ENCODE data around the gene PNLDC1. TPM values are rescaled to one million over a fixed set of nuclear protein-coding genes. Genes with fewer than 3 reads are reported as not detected.
A peak's percentile ranks its signal among the peaks of the same experiment; 100 is the strongest.
"Not testable (repeated sequence)": the region's sequence is repeated elsewhere in the genome, so short reads cannot be mapped to it uniquely, and the experiment has no call there.

PNLDC1 gene
- total RNA-seq, 2 donors from 2014 or later: not detected

GRCh38 chr6:159844737-159845645 lies 44.9 kb downstream of the PNLDC1 start:
- 76 to 80% methylated on average over 8 to 13 of the region's 13 CpGs for WGBS, 2 experiments (ENCODE audit: insufficient coverage in 1 of 2, insufficient read length in 1 of 2)
- Mint-ChIP-seq H3K4me1 (no peaks in the 10 kb centered on the region), H3K27ac (no peak overlapping the region), H3K36me3 (ENCODE audit: low read depth) (no peaks in the 10 kb centered on the region), H3K9me3 (peaks cover 31% of the 10 kb centered on the region), H3K4me3 (no peak overlapping the region), H3K27me3 (ENCODE audit: insufficient read depth) (no peaks in the 10 kb centered on the region)
- Histone ChIP-seq H3K9me3 (ENCODE audit: control insufficient read depth, low read length) (peaks cover 17% of the 10 kb centered on the region), H3K4me1 (ENCODE audit: control insufficient read depth, insufficient read depth, low read length) (no peaks in the 10 kb centered on the region), H3K27ac (ENCODE audit: low read depth, low read length) (no peak overlapping the region), H3K9ac (ENCODE audit: extremely low read depth, low read length, poor library complexity, severe bottlenecking) (no peak overlapping the region), H3K27me3 (ENCODE audit: control insufficient read depth, insufficient read depth, low read length, poor library complexity, severe bottlenecking) (no peaks in the 10 kb centered on the region), H3K36me3 (ENCODE audit: control insufficient read depth, insufficient read depth, low read length) (no peaks in the 10 kb centered on the region), H3K4me3 (ENCODE audit: low read length) (no peak overlapping the region)
- TF ChIP-seq, protein P1, sequence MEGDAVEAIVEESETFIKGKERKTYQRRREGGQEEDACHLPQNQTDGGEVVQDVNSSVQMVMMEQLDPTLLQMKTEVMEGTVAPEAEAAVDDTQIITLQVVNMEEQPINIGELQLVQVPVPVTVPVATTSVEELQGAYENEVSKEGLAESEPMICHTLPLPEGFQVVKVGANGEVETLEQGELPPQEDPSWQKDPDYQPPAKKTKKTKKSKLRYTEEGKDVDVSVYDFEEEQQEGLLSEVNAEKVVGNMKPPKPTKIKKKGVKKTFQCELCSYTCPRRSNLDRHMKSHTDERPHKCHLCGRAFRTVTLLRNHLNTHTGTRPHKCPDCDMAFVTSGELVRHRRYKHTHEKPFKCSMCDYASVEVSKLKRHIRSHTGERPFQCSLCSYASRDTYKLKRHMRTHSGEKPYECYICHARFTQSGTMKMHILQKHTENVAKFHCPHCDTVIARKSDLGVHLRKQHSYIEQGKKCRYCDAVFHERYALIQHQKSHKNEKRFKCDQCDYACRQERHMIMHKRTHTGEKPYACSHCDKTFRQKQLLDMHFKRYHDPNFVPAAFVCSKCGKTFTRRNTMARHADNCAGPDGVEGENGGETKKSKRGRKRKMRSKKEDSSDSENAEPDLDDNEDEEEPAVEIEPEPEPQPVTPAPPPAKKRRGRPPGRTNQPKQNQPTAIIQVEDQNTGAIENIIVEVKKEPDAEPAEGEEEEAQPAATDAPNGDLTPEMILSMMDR (conservative IDR thresholded peaks at IDR 0.05): no peak
- no peak for DNase-seq

DNA sequence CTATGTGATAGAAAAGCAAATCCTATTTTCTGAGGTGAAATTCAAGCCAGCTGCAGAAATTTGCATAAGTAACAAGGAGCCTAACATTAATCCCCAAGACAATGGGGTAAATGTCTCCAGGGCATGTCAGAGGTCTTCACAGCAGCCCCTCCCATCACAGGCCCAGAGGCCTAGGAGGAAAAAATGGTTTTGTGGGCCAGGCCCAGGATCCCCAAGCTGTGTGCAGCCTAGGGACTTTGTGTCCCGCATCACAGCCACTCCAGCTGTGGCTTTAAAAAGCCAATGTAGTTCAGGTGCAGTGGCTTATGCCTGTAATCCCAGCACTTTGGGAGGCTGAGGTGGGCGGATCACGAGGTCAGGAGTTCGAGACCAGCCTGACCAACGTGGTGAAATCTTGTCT lies 48.5 kb downstream of the PNLDC1 start:
- H3K4me1 Mint-ChIP-seq: not testable (repeated sequence)

DNA sequence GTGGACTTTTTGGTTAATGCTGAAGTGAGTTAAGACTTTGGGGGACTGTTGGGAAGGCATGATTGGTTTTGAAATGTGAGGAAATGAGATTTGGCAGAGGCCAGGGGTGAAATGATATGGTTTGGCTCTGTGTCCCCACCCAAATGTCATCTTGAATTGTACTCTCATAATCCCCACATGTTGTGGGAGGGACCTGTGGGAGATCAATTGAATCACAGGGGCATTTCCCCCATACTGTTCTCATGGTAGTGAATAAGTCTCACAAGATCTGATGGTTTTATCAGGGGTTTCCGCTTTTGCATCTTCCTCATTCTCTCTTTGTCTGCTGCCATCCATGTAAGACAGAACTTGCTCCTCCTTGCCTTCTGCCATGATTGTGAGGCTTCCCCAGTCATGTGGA lies 49.8 kb downstream of the PNLDC1 start:
- H3K4me3 Mint-ChIP-seq; H3K27ac ChIP-seq (ENCODE audit: low read depth, low read length); H3K36me3 Mint-ChIP-seq (ENCODE audit: low read depth); H3K4me3 ChIP-seq (ENCODE audit: low read length); DNase-seq; H3K4me1 ChIP-seq (ENCODE audit: control insufficient read depth, insufficient read depth, low read length); H3K27me3 Mint-ChIP-seq (ENCODE audit: insufficient read depth); H3K4me1 Mint-ChIP-seq; H3K9ac ChIP-seq (ENCODE audit: extremely low read depth, low read length, poor library complexity, severe bottlenecking); H3K27ac Mint-ChIP-seq; H3K36me3 ChIP-seq (ENCODE audit: control insufficient read depth, insufficient read depth, low read length); H3K27me3 ChIP-seq (ENCODE audit: control insufficient read depth, insufficient read depth, low read length, poor library complexity, severe bottlenecking): not testable (repeated sequence)
- 93 to 100% methylated on average over 1 of the region's 1 CpG for WGBS, 2 experiments (ENCODE audit: insufficient coverage in 1 of 2, insufficient read length in 1 of 2)
- peaks cover 19% of the 10 kb centered on the region for H3K9me3 ChIP-seq (ENCODE audit: control insufficient read depth, low read length)
- H3K9me3 Mint-ChIP-seq: peaks cover 32% of the 10 kb centered on the region

More for the DNA sequence above, 48.5 kb downstream of the PNLDC1 start:
- H3K27ac ChIP-seq (ENCODE audit: low read depth, low read length); DNase-seq; H3K36me3 ChIP-seq (ENCODE audit: control insufficient read depth, insufficient read depth, low read length); H3K27me3 ChIP-seq (ENCODE audit: control insufficient read depth, insufficient read depth, low read length, poor library complexity, severe bottlenecking); H3K4me1 ChIP-seq (ENCODE audit: control insufficient read depth, insufficient read depth, low read length); H3K4me3 Mint-ChIP-seq; H3K27me3 Mint-ChIP-seq (ENCODE audit: insufficient read depth); H3K4me3 ChIP-seq (ENCODE audit: low read length); H3K9ac ChIP-seq (ENCODE audit: extremely low read depth, low read length, poor library complexity, severe bottlenecking); H3K36me3 Mint-ChIP-seq (ENCODE audit: low read depth); H3K27ac Mint-ChIP-seq: not testable (repeated sequence)
- 93 to 95% methylated on average over 5 of the region's 5 CpGs for WGBS, 2 experiments (ENCODE audit: insufficient coverage in 1 of 2, insufficient read length in 1 of 2)
- peaks cover 19% of the 10 kb centered on the region for H3K9me3 ChIP-seq (ENCODE audit: control insufficient read depth, low read length)
- peaks cover 35% of the 10 kb centered on the region for H3K9me3 Mint-ChIP-seq

DNA sequence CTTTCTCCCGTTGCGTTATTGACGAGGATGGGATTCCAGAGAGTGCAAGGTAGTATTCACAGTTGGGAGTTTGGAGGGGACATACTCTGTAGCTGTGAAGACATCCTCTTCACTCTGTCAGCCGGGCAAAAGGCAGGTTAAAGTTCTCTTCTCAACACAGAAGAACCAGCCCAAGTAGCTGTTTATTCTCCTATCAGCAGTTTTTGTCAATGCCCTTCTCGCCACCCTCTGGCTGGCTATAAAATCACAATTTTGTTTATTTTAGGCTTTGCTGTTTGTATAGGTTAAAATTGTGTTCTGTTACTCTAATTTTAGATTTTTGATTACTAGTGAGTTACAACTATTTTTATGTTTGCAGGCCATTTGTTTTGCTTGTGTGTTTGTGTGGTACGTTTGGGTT lies 52.8 kb downstream of the PNLDC1 start:
- Histone ChIP-seq H3K27ac (ENCODE audit: low read depth, low read length) (no peak overlapping the region), H3K4me1 (ENCODE audit: control insufficient read depth, insufficient read depth, low read length) (no peaks in the 10 kb centered on the region), H3K9me3 (ENCODE audit: control insufficient read depth, low read length) (peaks cover 16% of the 10 kb centered on the region), H3K9ac (ENCODE audit: extremely low read depth, low read length, poor library complexity, severe bottlenecking) (no peak overlapping the region), H3K36me3 (ENCODE audit: control insufficient read depth, insufficient read depth, low read length) (no peaks in the 10 kb centered on the region), H3K4me3 (ENCODE audit: low read length) (no peak overlapping the region), H3K27me3 (ENCODE audit: control insufficient read depth, insufficient read depth, low read length, poor library complexity, severe bottlenecking) (no peaks in the 10 kb centered on the region)
- Mint-ChIP-seq H3K9me3 (peaks cover 25% of the 10 kb centered on the region), H3K36me3 (ENCODE audit: low read depth) (no peaks in the 10 kb centered on the region), H3K27me3 (ENCODE audit: insufficient read depth) (no peaks in the 10 kb centered on the region), H3K27ac (no peak overlapping the region), H3K4me1 (peaks cover 2% of the 10 kb centered on the region), H3K4me3 (no peak overlapping the region)
- 75 to 81% methylated on average over 4 to 5 of the region's 6 CpGs for WGBS, 2 experiments (ENCODE audit: insufficient coverage in 1 of 2, insufficient read length in 1 of 2)
- TF ChIP-seq, protein P1 (conservative IDR thresholded peaks at IDR 0.05): peak; percentile 61
- no peak for DNase-seq

Measured in endodermal cell (in vitro differentiated cells).